Activated B cell treated with CpG ODN at 0.5 μM for 24 hours (primary cell): ENCODE data around the gene SNAPC3. TPM values are rescaled to one million over a fixed set of nuclear protein-coding genes. Genes with fewer than 3 reads are reported as not detected.
"Not testable (repeated sequence)": the region's sequence is repeated elsewhere in the genome, so short reads cannot be mapped to it uniquely, and the experiment has no call there.

ENCODE experiments used
- ATAC-seq: fragments of 200-7000 bp; cut with Tn5 transposase; one replicate; pipeline ENCODE4 v1.10.0; 2021; ENCODE audit warnings: low read depth, mild to moderate bottlenecking, moderate library complexity
- CTCF ChIA-PET: fragments of 350-600 bp; sonication (Branson Sonifier 250); formaldehyde crosslinking; loops from one replicate; lab custom pipeline; 2021; ENCODE audit warnings: antibody characterized with exemption; lab: Charles Lee
- POLR2A ChIA-PET: fragments of 350-600 bp; sonication (Branson Sonifier 250); formaldehyde crosslinking; loops from one replicate; lab custom pipeline; 2021; ENCODE audit warnings: antibody characterized with exemption; lab: Charles Lee
- DNase-seq: peaks from one replicate; pipeline ENCODE4 v3.0.0; 2022
- H3K27ac Mint-ChIP-seq: one replicate; pipeline ENCODE4 v1.8.0; 2020; ENCODE audit warnings: mixed read lengths
- H3K27me3 Mint-ChIP-seq: one replicate; pipeline ENCODE4 v1.8.0; 2021; ENCODE audit warnings: mixed read lengths
- H3K36me3 Mint-ChIP-seq: one replicate; pipeline ENCODE4 v1.8.0; 2021; ENCODE audit warnings: low read depth, mixed read lengths
- H3K4me1 Mint-ChIP-seq: one replicate; pipeline ENCODE4 v1.8.0; 2021; ENCODE audit warnings: mixed read lengths
- H3K4me3 Mint-ChIP-seq: one replicate; pipeline ENCODE4 v1.8.0; 2020; ENCODE audit warnings: mild to moderate bottlenecking, mixed read lengths
- H3K9me3 Mint-ChIP-seq: one replicate; pipeline ENCODE4 v1.8.0; 2020; ENCODE audit warnings: mixed read lengths
- CTCF ChIP-seq: fragments of 200-600 bp; IDR thresholded peaks from one replicate; pipeline ENCODE4 v1.8.0; 2022; ENCODE audit warnings: antibody characterized with exemption, mild to moderate bottlenecking
- intact Hi-C: fragments of 100-400 bp; cut with micrococcal nuclease; formaldehyde crosslinking; loops from one replicate; pipeline ENCODE4 v1.15.1; 2024
- total RNA-seq: library from RNA; stranded (reverse); gene quantifications from 2 replicates; pipeline ENCODE4 v1.2.3, GENCODE V29; 2022

SNAPC3 gene
- total RNA-seq, 1 donor from 2014 or later, result 36.4 TPM

GRCh38 chr9:15377625-15378540 is 44.8 kb upstream of the SNAPC3 start:
- DNase-seq, result no peak
- no peaks in the 10 kb centered on the region for H3K9me3 Mint-ChIP-seq
- no peak overlapping the region for H3K27ac Mint-ChIP-seq
- ChIA-PET POLR2A (no interaction called here), CTCF (no interaction called here)
- peaks cover 7% of the 10 kb centered on the region for H3K4me1 Mint-ChIP-seq
- H3K36me3 Mint-ChIP-seq, result no peaks in the 10 kb centered on the region
- H3K27me3 Mint-ChIP-seq, result peaks cover 17% of the 10 kb centered on the region
- TF ChIP-seq CTCF, result no peak
- no peak for ATAC-seq
- H3K4me3 Mint-ChIP-seq, result no peak overlapping the region
- intact Hi-C loops, result no loop called here

- CTCF ChIA-PET, H3K9me3 Mint-ChIP-seq, H3K4me1 Mint-ChIP-seq, H3K36me3 Mint-ChIP-seq, POLR2A ChIA-PET, intact Hi-C loops, H3K27ac Mint-ChIP-seq, ATAC-seq, H3K4me3 Mint-ChIP-seq, DNase-seq: not testable (repeated sequence)
- H3K27me3 Mint-ChIP-seq, result peaks cover 17% of the 10 kb centered on the region
Measured at GRCh38 chr9:15379317-15379716, 43.4 kb upstream of the SNAPC3 start.

- DNase-seq, H3K9me3 Mint-ChIP-seq, H3K4me3 Mint-ChIP-seq, CTCF ChIA-PET, POLR2A ChIA-PET, ATAC-seq, H3K4me1 Mint-ChIP-seq, H3K27ac Mint-ChIP-seq, intact Hi-C loops, H3K36me3 Mint-ChIP-seq: not testable (repeated sequence)
- peaks cover 17% of the 10 kb centered on the region for H3K27me3 Mint-ChIP-seq
Measured at GRCh38 chr9:15379888-15380287, 42.8 kb upstream of the SNAPC3 start.

- CTCF ChIA-PET, result no interaction called here
- intact Hi-C loops, result no loop called here
- Mint-ChIP-seq H3K9me3 (no peaks in the 10 kb centered on the region), H3K27ac (no peak overlapping the region), H3K4me3 (no peak overlapping the region), H3K4me1 (no peaks in the 10 kb centered on the region), H3K27me3 (peaks cover 17% of the 10 kb centered on the region), H3K36me3 (no peaks in the 10 kb centered on the region)
- TF ChIP-seq CTCF, result no peak
- POLR2A ChIA-PET, result no interaction called here
- ATAC-seq, result no peak
- no peak for DNase-seq
Measured at GRCh38 chr9:15381491-15381890, 41.2 kb upstream of the SNAPC3 start.

- intact Hi-C loops, result no loop called here
- Mint-ChIP-seq H3K4me3 (no peak overlapping the region), H3K9me3 (no peaks in the 10 kb centered on the region), H3K36me3 (no peaks in the 10 kb centered on the region), H3K27ac (no peak overlapping the region), H3K4me1 (no peaks in the 10 kb centered on the region), H3K27me3 (peaks cover 4% of the 10 kb centered on the region)
- no peak for ATAC-seq
- no peak for TF ChIP-seq CTCF
- DNase-seq, result no peak
- POLR2A ChIA-PET, result no interaction called here
- CTCF ChIA-PET, result no interaction called here
Measured at GRCh38 chr9:15386465-15386864, 36.2 kb upstream of the SNAPC3 start.

- ChIA-PET CTCF (no interaction called here), POLR2A (no interaction called here)
- no peak overlapping the region for H3K27ac Mint-ChIP-seq
- H3K4me1 Mint-ChIP-seq, result no peaks in the 10 kb centered on the region
- no peaks in the 10 kb centered on the region for H3K9me3 Mint-ChIP-seq
- ATAC-seq, result no peak
- H3K4me3 Mint-ChIP-seq, result no peak overlapping the region
- no peaks in the 10 kb centered on the region for H3K36me3 Mint-ChIP-seq
- intact Hi-C loops, result no loop called here
- no peak for TF ChIP-seq CTCF
- no peak for DNase-seq
- peaks cover 1% of the 10 kb centered on the region for H3K27me3 Mint-ChIP-seq
Measured at GRCh38 chr9:15389173-15389572, 33.5 kb upstream of the SNAPC3 start.
